Measurements from ENCODE around the gene ZXDC.

ZXDC gene

DNA sequence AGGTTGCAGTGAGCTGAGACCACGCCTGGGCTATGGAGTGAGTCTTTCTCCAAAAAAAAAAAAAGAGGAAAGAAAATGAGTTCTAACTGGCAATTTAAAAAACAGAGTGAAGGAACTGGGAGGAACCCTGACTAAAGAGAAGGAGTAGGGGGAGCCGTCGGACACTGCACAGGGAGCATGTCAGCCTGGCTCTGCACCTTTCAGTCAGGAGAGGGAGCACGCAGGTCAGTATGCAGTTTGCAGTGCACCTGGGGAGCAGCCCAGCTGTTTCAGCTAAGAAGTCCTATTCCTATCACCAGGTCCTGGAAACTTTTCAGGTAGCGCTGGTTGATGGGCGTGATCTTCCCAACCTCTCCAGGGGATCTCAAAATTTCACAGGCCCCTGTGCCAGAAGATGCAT, 14.9 kb upstream of the ZXDC start:
- no peak for DNase-seq (ENCODE audit: low spot score)

DNA sequence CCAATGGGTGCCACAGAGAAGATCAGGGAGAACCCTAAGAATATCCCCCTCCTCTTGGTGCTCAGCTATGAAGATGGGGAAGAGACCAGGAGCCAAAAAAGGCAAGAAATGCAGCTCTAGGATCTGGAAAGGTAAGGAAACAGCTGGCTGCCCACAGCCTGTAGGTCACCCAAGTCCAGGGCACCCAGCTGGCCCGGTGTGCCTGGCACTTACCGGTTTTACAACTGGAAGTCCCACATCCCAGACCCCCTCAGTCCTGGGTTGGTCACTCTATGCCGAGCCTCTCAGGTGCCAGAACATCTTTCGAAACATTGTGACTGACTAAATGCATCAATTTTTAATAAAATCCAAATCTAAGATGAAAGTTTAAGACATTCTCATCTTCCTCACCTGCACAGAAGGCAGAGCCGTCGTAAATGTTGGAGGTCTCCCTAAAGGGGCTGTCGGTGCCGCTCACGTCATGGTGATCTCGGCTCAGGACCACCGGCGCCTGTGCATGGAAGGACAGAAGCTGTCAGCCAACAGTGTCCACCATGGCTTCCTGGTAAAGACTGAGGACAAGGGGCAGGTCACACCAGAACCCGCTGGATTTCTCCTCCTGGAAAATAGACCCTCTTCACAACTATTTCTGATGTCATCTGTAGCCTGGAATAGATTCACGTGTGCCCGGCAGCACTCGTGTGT, 13.3 kb upstream of the ZXDC start:
- no peak for DNase-seq (ENCODE audit: low spot score)

DNA sequence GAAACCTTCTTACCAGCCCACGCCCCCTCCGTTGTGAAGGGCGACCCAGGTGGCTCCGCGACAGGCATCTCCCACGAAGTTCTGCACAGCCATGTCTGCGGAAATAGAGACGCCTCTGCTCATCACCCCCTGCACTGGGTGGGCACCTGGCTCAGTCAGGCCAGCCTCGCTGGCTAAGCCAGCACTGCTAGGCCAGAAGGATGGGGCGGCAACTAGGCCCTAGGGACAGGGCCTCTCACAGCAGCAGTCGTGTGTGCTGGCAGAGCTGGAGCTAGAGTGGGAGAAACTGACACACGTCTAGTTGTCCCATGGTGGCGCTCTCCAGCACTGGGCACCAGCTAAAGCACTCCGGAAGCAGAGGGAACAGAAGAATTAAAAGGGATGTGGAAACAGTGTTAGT, 12.5 kb upstream of the ZXDC start:
- no peak for DNase-seq (ENCODE audit: low spot score)

DNA sequence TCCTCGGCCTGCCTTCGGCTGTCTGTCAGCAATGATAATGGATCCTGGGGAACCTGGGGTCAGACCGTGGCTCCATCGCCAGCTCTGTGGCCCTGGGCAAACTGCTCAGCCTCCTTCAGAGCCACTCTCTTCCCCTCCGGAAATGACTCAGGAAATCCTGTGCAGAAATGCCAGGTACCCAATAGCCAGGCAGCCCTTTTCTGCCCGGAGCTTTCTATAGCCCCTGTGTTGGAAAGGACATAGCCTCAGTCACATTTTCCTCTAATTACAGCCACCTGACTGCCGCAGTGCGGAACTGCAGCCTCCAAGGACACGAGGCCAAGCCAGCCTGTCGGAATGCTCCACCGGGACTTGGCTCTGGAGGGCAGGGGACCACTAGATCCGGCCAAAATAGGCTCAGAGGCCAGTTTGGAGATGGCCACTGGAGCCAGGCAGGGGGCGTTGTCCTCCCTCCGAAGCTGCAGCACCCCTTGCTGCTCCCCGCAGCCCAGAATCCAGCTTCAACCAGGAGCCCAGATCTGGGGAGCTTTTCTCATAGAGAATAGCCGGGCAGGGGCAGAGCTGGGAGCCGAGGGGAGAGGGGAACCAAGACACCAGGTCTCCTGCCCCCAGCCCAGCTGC, 11.6 kb upstream of the ZXDC start:
- DNase-seq (ENCODE audit: low spot score): peak; percentile 99

DNA sequence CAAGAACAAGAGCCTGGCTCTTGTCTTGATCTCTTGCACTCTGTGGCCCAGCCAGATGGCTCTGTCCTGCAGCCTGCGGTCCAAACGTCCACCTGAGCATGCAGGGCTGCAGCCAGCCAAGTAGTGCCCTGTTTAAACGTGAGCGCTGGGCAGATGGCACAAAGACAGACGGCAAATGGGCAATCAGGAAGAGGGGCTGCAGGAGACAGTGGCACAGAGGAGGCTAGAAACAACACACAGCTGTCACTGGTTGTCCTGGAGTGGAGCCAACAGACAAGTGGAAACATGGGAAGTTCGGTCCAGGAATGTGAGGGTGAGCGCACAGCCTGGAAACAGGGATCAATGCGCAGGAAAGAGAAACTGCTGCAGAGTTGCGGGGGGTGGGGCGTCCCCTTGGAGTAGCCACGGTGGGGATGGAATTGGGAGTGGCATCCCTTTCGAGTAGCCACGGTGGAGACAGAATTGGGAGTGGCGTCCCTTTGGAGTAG, 10.7 kb upstream of the ZXDC start:
- DNase-seq (ENCODE audit: low spot score): no peak

DNA sequence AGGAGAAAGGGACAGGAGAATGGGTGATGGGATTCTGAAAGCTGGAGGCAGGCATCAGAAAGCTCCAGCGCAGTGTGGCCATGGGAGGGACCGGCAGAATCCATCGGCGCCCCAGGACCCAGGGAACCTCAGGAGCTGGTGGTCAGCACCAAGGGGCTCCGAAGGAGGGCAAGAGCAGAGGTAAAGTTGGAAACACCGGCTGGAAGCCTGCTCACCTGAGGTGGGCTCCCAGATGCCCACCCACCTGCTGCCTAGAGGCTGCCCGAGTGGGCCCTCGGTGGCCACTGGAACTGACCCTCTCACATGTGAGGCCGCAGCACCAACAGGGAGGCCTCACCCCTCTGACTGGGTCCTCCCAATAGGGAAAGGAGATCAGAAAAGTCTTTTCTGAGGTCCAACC, 10.3 kb upstream of the ZXDC start:
- DNase-seq (ENCODE audit: low spot score): no peak

DNA sequence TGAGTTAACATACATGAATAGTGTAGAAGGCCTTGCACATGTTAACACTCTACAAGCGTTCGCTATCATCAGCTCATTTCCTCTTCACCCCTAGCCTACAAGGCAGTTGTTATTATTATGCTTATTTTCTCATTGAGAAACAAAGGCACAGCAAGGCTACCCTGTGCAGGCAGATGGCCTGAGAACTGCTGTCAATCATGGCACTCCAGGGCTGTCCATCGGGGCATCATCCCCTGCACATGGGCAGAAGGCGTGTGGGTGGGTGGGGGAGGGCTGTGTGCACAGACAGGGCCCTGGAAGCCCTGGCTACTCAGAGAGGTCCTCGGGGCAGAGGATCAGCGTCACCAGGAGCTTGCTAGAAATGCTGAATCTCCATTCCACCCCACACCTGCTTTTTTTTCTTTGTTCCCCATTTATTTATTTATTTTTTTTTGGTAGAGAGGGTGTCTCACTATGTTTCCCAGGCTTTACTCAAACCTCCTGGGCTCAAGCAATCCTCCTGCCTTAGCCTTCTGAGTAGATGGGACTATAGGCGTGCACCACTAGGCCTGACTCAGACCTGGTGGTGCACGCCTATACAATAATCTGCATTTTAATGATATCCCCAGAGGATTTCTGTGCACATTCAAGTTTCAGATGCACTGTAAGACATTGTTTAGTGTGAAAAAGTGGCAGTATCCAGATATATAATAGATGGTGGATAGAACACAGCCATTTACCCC, 9.6 kb upstream of the ZXDC start:
- peak; percentile 42 for DNase-seq (ENCODE audit: low spot score)

DNA sequence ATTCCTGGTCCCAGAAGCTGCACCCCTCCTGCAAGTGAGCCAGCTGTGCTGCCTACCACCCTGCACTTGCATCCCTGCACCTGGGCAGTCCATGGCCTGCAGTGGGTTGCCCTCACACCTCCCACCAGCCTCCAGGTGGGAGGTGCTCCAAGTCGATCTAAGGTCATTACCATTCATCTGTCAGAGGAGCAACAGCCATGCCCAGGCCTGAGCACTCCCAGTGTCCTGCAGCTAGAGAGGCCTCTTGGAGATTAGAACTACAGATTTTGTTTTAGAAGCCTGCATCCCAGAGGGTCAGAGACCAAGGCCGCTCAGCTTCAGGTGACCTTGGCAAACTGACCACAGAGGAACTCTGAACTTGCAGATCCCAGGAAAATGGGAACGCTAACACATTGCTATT, 9.0 kb upstream of the ZXDC start:
- DNase-seq (ENCODE audit: low spot score): no peak

DNA sequence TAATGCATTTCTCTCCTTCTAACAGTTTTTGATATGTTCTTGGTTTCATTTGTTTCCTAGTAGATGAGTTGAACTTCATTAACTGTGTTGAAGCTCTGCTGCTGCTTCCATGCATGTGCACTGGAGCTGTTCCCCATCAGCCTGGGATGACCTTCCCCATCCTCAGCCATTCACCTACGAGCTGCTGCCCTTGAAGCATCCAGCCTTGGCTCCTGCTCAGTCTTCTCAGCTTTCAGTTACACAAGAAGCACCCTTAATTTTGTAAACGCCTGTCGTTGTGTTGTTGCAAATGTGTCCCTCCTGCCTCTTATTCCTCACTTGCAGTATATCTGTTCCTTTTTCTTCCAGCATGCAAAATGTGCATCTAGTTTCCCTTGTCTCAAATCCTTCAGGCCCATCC, 8.5 kb upstream of the ZXDC start:
- DNase-seq (ENCODE audit: low spot score): no peak

DNA sequence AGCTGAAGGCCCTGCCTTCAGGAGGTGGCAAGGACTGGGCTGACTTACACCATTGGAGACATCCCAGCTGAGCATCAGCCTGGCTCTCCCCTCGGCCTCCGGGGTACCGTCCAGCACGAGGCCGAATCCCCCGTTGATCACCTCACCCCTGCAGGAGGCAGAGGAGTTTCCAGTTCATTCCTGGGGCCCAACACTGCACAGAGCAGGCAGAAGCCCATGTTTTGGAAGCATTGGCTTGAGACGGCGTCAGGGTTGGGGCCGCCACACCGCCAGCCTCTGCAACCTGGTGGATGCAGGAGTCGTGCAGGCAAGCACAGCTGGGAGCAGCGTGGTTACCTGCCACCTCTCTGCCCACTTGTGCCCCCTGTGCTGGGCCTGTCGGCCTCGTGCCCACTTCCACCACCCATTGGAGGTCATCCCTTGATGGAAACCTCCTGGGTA, 7.7 kb upstream of the ZXDC start:
- DNase-seq (ENCODE audit: low spot score): no peak

DNA sequence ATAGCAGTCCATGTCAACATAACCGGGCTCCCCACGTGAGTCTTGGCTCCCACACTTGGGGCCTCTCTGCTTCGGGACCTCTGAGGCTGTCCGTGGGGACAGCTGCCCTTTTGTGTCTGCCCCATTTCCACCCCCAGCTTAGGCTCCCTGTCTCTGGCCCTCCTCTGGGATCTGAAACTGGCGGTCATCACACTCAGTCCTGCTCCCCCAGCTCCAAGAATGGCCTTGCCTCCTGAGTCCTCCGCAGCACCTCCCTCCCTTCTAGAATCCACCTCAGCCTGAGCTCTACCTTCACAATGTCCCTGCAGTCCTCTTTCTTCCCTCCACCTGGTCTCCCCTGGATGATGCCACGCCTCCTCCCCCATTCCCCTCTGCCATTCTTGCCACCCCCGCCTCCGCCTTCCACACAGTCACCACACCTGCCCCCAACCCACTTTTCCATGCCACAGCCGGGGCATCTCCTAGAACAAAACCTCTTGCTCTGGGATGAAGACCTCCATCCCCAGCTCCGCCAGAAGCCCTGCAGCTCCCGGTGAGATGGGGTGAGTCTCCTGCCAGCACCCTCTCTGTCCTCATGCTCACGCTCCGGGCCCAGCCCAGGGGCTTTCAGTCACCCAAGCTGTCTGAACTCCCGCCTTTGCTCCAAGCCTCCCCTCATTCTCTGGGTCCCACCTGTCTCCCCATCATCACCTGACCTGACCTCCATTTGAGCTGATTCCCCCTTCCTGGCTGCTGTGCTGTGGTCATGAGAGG, 7.0 kb upstream of the ZXDC start:
- DNase-seq (ENCODE audit: low spot score): no peak

DNA sequence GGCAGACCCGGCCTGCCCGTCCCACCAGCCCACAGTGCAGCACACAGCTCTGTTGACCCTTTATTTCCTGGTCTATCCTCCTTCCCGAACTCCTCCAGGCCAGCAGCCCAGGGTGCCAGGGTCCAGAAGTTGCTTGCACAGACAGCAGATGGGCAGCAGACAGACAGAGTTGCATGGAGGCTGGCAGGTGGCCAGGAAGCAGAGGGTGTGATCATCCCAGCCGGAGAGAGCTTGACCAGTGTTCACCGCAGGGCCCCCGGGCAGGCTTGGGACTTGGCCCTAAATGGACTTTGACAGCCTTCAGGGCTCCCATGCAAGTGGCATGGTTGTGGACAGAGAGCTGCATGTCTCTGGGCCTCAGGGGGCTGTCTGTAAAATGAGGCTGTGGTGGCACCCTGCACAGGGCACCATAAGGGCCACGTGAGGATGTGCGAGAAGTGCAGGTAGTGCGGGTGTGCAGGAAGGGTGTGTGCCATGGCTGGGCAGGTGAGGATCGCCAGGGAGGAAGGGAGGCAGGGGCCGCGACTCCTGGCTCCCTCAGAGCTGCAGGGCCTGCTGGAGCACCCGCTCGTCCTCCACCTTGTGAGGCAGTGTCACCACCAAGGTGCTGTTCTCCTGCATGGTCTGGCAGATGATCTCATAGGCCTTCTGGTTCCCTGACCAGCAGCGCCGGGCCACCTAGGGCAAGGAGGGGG, 6.3 kb upstream of the ZXDC start:
- no peak for DNase-seq (ENCODE audit: low spot score)

DNA sequence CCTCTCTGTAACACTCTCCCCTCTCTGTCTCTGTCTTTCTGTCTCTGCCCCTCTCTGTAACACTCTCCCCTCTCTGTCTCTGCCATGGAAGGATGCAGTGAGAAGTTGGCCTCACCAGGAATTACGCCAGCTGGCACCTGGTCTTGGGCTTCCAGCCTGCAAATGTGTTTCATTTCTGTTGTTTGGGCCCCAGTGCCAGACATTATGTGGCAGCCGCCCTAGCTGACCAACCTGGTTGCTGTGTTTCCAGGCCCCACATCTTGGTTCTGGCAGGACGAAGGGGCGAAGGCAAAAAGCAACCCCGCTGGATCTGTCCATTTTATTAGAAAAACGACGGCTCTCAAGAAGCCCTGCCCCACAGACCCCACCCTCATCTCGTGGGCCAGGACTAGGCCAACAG, 5.2 kb upstream of the ZXDC start:
- no peak for DNase-seq (ENCODE audit: low spot score)

DNA sequence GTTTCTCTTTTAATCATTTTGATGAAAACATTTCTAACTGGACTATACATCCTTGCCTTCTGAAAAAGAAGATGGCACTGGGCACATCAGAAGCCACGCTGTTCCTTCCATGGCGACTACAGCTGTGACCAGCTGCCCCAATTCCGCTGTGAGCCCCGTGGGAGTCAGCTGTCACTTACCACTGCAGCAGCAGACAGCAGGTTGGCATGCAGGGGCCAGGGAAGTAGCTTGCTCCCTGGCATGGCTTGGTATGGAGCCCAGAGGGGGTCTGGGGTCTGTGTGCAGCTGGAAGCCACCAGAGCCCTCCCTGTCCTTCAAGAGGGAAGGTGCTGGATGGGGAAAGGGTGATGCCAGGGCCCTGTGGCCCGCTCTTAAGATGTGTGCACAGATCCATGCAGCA, 4.5 kb upstream of the ZXDC start:
- DNase-seq (ENCODE audit: low spot score): no peak

DNA sequence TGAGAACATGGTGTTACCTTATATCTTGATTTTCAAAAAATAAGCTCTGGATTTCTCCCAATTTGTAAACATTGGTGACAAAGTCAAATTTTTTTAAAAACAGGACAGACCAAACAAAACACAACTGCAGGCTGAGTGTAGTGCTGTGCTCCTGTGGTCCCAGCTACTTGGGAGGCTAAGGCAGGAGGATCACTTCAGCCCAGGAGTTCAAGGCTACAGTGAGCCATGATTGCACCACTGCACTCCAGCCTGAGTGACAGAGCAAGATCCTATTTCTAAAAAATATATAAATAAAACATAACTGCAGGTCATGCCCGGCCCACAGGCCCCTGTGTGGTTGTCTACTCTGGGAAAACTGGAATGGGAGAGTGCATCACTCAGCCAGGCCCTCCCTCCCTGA, 4.0 kb upstream of the ZXDC start:
- DNase-seq (ENCODE audit: low spot score): no peak

DNA sequence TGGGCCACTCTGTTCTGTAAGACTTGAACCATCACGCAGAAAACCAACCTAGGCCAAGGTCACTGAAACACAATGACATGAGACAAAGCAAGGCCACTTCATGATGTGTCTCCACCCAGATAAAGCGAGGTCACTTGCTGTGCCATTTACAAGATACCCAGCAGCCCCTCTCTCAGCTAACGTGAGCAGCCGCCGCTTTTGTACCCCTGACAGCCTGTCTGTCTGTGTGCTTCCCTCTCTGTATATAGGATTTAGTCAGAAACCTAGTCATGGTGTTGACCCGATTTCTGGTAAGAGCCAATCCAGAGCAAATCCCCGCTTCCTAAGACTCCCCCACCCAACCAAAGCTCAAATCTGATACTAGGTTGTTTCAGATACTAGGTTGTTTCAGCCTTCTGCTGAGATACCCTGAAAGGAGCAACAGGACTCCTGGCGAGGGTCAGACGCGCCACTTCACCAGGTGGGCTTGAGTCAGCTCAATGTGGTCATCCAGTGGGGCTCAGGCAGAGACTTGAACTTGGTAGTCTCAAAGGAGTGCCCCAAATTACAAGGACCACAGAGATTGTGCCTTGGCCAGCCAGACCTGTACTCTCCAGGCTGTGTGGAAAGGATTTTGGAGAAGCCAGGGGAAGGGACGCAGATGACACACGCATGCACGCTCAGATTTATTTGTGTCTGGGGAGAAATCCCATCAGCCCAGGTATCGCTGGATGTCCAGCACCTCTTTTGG, 3.1 kb upstream of the ZXDC start:
- DNase-seq (ENCODE audit: low spot score): no peak

DNA sequence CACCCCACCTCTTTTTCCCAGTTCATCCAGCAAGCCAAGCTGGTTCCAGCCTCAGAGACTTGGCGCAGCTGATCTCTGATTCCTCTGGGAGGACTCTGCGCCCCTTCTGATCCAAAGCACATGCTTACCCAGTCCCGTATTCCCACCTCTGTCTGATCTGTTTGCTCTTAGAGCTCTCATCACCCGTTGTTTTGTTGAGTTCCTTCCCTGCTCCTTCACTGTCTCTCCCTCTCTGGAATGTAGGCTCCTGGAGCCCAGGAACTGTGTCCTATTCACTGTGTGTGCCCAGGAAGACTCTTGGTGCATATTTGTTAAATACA, 1.3 kb upstream of the ZXDC start:
- DNase-seq (ENCODE audit: low spot score): no peak

DNA sequence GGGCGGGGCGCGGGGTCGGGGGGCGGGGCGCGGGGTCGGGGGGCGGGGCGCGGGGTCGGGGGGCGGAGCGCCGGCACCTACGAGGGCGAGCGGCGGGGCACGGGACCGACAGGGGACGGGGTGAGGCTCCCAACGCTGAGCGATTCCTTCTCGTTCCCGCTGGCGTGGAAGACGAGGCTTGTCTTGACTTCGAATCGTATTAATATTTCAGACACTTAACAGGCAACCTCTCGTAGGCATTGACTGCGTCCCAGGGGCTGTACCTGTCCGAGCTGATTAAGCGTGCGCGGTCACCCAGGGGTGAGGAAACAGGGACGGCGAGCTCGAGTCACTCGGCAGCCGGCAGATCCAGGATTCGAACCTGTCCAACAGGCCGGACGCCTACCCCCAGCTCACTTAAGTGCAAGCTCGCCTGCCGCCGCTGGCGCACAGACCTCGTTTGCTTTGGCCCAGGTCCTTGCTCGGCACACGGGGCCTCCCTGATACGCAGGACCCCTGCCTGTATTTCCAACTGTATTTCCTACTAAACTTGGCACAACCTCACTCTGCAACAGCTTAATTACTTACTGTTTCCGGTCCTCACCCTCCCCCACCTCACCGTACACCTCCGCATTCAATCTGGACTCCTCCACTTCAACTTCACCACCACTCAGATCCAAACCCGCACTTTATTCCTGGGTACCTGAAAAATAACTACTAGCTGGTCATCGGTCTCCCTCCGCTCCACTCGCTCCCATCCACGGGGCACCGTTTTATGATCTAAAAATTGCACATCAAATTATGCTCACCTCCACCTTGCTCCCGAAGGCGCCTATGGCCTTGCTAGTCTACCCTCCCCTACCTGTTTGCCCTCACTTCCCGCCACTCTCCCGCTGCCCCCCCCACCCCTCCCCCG, 722 bp upstream of the ZXDC start:
- no peak for DNase-seq (ENCODE audit: low spot score)

DNA sequence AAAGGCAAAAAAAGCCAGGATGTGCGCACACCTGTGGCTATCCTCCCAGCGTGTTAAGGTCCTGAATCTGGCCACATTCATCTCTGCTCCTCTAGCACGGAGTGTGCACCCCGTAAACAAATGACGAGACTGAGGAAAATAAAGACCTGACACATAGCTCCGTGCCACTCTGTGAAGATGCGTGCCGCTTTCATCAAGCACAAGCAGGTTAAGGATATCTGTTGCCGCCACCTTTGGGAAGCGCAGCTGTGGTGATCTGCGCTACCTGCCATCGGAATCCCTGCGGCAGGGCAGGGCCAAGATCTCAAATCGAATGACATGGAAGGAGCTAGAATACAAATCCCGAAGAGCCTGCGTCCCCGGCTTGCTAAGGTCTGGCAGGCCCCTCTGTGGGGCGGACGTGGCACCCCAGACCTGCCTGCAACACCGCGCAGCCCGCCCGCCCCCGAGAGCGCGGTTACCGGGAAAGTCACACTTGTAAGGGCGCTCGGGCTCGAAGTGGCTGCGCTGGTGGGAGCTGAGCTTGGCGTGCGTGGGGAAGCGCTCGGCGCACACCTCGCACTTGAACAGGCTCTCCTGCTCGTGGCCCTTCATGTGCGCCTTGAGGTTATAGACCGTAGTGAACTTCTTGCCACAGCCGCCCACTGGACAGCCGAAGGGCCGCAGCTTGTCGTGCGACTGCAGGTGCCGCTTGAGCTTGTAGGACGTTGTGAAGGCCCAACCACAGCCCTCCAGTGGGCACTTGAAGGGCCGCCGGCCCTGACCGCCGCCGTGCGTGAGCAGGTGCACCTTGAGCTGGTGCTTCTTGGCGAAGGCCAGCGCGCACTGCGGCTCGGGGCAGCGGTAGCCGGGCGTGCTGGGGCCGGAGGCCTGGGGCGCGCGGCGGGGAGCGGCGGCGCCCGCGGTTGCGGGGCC, 936 bp downstream of the ZXDC start:
- DNase-seq (ENCODE audit: low spot score): no peak
